ENCODE results near the gene RBM19. TPM values are rescaled to one million over a fixed set of nuclear protein-coding genes. Genes with fewer than 3 reads are reported as not detected.

Gene RBM19
- total and polyA plus RNA-seq, 4 donors = 7.9 to 18.7 (median 9.0) TPM

- H3K27ac ChIP-seq (ENCODE audit: low read depth in 1 of 2, low read length in 2 of 2) = no peak overlapping the region
- TF ChIP-seq MAX (IDR thresholded peaks at IDR 0.05) (no peak), YY1 (IDR thresholded peaks at IDR 0.05) (no peak), CTCF (IDR thresholded peaks at IDR 0.05; ENCODE audit: low read depth, low read length, missing input control) (no peak), NR2F2 (IDR thresholded peaks at IDR 0.05) (no peak), SP1 (IDR thresholded peaks at IDR 0.05) (no peak), GABPA (IDR thresholded peaks at IDR 0.05 in 1 of 2, conservative IDR thresholded peaks at IDR 0.05 in 1 of 2) (no peak), FOXA2 (IDR thresholded peaks at IDR 0.05) (no peak), TAF1 (conservative IDR thresholded peaks at IDR 0.05) (no peak), ZBTB33 (IDR thresholded peaks at IDR 0.05) (no peak), RXRA (IDR thresholded peaks at IDR 0.05) (no peak), FOXA1 (IDR thresholded peaks at IDR 0.05) (no peak), ATF3 (IDR thresholded peaks at IDR 0.05) (no peak), HNF4A (conservative IDR thresholded peaks at IDR 0.05) (no peak), JUND (IDR thresholded peaks at IDR 0.05) (no peak)
- WGBS = 95% methylated on average over 8 of the region's 8 CpGs
- no peak for DNase-seq (ENCODE audit: low spot score)
- H3K4me3 ChIP-seq (ENCODE audit: low read depth in 1 of 3, low read length in 3 of 3) = no peak overlapping the region
- H3K9ac ChIP-seq (ENCODE audit: low read depth in 1 of 2, low read length in 2 of 2) = no peak overlapping the region
- H3K9me3 ChIP-seq (ENCODE audit: control insufficient read depth in 4 of 4, low read length in 3 of 4) = no peaks in the 10 kb centered on the region
- peaks cover 0 to 11% (median 2%) of the 10 kb centered on the region in 4 donors for H3K36me3 ChIP-seq (ENCODE audit: control insufficient read depth in 4 of 4, insufficient read depth in 3 of 4, low read depth in 1 of 4, low read length in 3 of 4)
- no peaks in the 10 kb centered on the region for H3K4me1 ChIP-seq (ENCODE audit: control insufficient read depth in 4 of 4, insufficient read depth in 4 of 4, low read length in 3 of 4)
- no peaks in the 10 kb centered on the region for H3K27me3 ChIP-seq (ENCODE audit: control insufficient read depth in 4 of 4, insufficient read depth in 4 of 4, low read length in 3 of 4)
These were observed 67.7 kb downstream of the RBM19 start for GRCh38 chr12:113898466-113898865.

- Histone ChIP-seq H3K4me1 (ENCODE audit: control insufficient read depth in 4 of 4, insufficient read depth in 4 of 4, low read length in 3 of 4) (no peaks in the 10 kb centered on the region), H3K27ac (ENCODE audit: low read depth in 1 of 2, low read length in 2 of 2) (no peak overlapping the region), H3K36me3 (ENCODE audit: control insufficient read depth in 4 of 4, insufficient read depth in 3 of 4, low read depth in 1 of 4, low read length in 3 of 4) (peaks cover 0 to 5% (median 1%) of the 10 kb centered on the region in 4 donors), H3K27me3 (ENCODE audit: control insufficient read depth in 4 of 4, insufficient read depth in 4 of 4, low read length in 3 of 4) (no peaks in the 10 kb centered on the region), H3K4me3 (ENCODE audit: low read depth in 1 of 3, low read length in 3 of 3) (no peak overlapping the region), H3K9ac (ENCODE audit: low read depth in 1 of 2, low read length in 2 of 2) (no peak overlapping the region), H3K9me3 (ENCODE audit: control insufficient read depth in 4 of 4, low read length in 3 of 4) (no peaks in the 10 kb centered on the region)
- WGBS = 96% methylated on average over 7 of the region's 7 CpGs
- no peak for TF ChIP-seq SP1 (IDR thresholded peaks at IDR 0.05)
- no peak for TF ChIP-seq HNF4A (conservative IDR thresholded peaks at IDR 0.05)
- no peak for TF ChIP-seq TAF1 (conservative IDR thresholded peaks at IDR 0.05)
- TF ChIP-seq ATF3 (IDR thresholded peaks at IDR 0.05) = no peak
- no peak for TF ChIP-seq CTCF (IDR thresholded peaks at IDR 0.05; ENCODE audit: low read depth, low read length, missing input control)
- no peak for TF ChIP-seq REST (IDR thresholded peaks at IDR 0.05)
- TF ChIP-seq EGR1 (IDR thresholded peaks at IDR 0.05; ENCODE audit: low read depth in 2 of 2) = no peak
- TF ChIP-seq ZBTB33 (IDR thresholded peaks at IDR 0.05) = no peak
- TF ChIP-seq MAX (IDR thresholded peaks at IDR 0.05) = no peak
- TF ChIP-seq GABPA (IDR thresholded peaks at IDR 0.05 in 1 of 2, conservative IDR thresholded peaks at IDR 0.05 in 1 of 2) = no peak
- TF ChIP-seq HNF4G (IDR thresholded peaks at IDR 0.05) = no peak
- TF ChIP-seq FOXA1 (IDR thresholded peaks at IDR 0.05) = no peak
- no peak for TF ChIP-seq JUND (IDR thresholded peaks at IDR 0.05)
- no peak for TF ChIP-seq RXRA (IDR thresholded peaks at IDR 0.05)
- TF ChIP-seq YY1 (IDR thresholded peaks at IDR 0.05) = no peak
- TF ChIP-seq FOXA2 (IDR thresholded peaks at IDR 0.05) = no peak
- no peak for TF ChIP-seq RAD21 (IDR thresholded peaks at IDR 0.05)
- TF ChIP-seq NR2F2 (IDR thresholded peaks at IDR 0.05) = no peak
- DNase-seq (ENCODE audit: low spot score) = no peak
These were observed 68.7 kb downstream of the RBM19 start for GRCh38 chr12:113897406-113897805.
